ENCODE results near the gene CLIC4. TPM values are rescaled to one million over a fixed set of nuclear protein-coding genes. Genes with fewer than 3 reads are reported as not detected.

Gene CLIC4
- total RNA-seq, 1 experiment from 2014 or later = 262 TPM

DNA sequence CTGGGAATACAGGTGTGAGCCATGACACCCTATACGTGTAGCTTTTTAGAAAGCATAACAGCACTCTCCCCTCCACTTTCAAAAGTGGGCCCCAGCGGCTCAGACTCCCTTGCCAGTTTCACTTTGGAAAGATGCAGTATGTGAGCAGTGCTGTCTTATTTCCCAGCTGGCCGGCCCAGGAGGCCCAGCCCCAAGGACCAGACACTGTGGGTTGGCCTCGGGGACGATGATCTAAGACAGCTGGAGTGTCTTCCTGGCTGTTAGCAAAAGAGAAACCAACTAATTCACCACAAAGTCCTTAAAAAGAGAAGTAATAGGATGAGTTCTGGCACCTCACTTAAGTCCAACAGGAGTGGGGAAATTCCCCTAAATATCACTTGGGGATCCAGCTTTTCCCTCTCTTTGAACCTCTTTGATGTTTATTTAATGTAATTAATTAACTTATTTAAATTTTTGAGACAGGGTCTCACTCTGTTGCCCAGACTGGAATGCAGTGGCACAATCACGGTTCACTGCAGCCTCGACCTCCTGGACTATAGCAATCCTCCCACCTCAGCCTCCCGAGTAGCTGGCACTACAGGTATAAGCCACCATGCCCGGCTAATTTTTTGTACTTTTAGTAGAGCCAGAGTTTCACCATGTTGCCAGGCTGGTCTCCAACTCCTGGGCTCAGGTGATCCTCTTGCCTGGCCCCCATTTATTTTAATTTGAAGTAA is 17.6 kb upstream of the CLIC4 start (continued):
- TF ChIP-seq, protein P1, sequence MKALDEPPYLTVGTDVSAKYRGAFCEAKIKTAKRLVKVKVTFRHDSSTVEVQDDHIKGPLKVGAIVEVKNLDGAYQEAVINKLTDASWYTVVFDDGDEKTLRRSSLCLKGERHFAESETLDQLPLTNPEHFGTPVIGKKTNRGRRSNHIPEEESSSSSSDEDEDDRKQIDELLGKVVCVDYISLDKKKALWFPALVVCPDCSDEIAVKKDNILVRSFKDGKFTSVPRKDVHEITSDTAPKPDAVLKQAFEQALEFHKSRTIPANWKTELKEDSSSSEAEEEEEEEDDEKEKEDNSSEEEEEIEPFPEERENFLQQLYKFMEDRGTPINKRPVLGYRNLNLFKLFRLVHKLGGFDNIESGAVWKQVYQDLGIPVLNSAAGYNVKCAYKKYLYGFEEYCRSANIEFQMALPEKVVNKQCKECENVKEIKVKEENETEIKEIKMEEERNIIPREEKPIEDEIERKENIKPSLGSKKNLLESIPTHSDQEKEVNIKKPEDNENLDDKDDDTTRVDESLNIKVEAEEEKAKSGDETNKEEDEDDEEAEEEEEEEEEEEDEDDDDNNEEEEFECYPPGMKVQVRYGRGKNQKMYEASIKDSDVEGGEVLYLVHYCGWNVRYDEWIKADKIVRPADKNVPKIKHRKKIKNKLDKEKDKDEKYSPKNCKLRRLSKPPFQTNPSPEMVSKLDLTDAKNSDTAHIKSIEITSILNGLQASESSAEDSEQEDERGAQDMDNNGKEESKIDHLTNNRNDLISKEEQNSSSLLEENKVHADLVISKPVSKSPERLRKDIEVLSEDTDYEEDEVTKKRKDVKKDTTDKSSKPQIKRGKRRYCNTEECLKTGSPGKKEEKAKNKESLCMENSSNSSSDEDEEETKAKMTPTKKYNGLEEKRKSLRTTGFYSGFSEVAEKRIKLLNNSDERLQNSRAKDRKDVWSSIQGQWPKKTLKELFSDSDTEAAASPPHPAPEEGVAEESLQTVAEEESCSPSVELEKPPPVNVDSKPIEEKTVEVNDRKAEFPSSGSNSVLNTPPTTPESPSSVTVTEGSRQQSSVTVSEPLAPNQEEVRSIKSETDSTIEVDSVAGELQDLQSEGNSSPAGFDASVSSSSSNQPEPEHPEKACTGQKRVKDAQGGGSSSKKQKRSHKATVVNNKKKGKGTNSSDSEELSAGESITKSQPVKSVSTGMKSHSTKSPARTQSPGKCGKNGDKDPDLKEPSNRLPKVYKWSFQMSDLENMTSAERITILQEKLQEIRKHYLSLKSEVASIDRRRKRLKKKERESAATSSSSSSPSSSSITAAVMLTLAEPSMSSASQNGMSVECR (CRISPR knock-in tag; IDR thresholded peaks at IDR 0.05; ENCODE audit: borderline replicate concordance) = no peak
- TF ChIP-seq SMAD3 (CRISPR knock-in tag; IDR thresholded peaks at IDR 0.05; ENCODE audit: borderline replicate concordance) (no peak), FOXK1 (CRISPR knock-in tag; IDR thresholded peaks at IDR 0.05) (no peak), ZNF396 (CRISPR knock-in tag; IDR thresholded peaks at IDR 0.05; ENCODE audit: borderline replicate concordance) (no peak), GRHL2 (CRISPR knock-in tag; IDR thresholded peaks at IDR 0.05; ENCODE audit: insufficient replicate concordance, severe bottlenecking) (no peak), EMX1 (CRISPR knock-in tag; IDR thresholded peaks at IDR 0.05) (no peak), CBFB (CRISPR knock-in tag; IDR thresholded peaks at IDR 0.05; ENCODE audit: low read depth) (no peak), NR1H2 (CRISPR knock-in tag; IDR thresholded peaks at IDR 0.05) (no peak), ZNF317 (CRISPR knock-in tag; IDR thresholded peaks at IDR 0.05; ENCODE audit: borderline replicate concordance, low read depth) (no peak), MYBL2 (CRISPR knock-in tag; IDR thresholded peaks at IDR 0.05) (no peak), IRF2 (CRISPR knock-in tag; IDR thresholded peaks at IDR 0.05; ENCODE audit: borderline replicate concordance, low read depth) (no peak)
- TF ChIP-seq, protein P2, sequence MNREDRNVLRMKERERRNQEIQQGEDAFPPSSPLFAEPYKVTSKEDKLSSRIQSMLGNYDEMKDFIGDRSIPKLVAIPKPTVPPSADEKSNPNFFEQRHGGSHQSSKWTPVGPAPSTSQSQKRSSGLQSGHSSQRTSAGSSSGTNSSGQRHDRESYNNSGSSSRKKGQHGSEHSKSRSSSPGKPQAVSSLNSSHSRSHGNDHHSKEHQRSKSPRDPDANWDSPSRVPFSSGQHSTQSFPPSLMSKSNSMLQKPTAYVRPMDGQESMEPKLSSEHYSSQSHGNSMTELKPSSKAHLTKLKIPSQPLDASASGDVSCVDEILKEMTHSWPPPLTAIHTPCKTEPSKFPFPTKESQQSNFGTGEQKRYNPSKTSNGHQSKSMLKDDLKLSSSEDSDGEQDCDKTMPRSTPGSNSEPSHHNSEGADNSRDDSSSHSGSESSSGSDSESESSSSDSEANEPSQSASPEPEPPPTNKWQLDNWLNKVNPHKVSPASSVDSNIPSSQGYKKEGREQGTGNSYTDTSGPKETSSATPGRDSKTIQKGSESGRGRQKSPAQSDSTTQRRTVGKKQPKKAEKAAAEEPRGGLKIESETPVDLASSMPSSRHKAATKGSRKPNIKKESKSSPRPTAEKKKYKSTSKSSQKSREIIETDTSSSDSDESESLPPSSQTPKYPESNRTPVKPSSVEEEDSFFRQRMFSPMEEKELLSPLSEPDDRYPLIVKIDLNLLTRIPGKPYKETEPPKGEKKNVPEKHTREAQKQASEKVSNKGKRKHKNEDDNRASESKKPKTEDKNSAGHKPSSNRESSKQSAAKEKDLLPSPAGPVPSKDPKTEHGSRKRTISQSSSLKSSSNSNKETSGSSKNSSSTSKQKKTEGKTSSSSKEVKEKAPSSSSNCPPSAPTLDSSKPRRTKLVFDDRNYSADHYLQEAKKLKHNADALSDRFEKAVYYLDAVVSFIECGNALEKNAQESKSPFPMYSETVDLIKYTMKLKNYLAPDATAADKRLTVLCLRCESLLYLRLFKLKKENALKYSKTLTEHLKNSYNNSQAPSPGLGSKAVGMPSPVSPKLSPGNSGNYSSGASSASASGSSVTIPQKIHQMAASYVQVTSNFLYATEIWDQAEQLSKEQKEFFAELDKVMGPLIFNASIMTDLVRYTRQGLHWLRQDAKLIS (CRISPR knock-in tag; IDR thresholded peaks at IDR 0.05; ENCODE audit: borderline replicate concordance) = no peak
- TF ChIP-seq, protein P3, sequence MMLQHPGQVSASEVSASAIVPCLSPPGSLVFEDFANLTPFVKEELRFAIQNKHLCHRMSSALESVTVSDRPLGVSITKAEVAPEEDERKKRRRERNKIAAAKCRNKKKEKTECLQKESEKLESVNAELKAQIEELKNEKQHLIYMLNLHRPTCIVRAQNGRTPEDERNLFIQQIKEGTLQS (CRISPR knock-in tag; conservative IDR thresholded peaks at IDR 0.05) = no peak

DNA sequence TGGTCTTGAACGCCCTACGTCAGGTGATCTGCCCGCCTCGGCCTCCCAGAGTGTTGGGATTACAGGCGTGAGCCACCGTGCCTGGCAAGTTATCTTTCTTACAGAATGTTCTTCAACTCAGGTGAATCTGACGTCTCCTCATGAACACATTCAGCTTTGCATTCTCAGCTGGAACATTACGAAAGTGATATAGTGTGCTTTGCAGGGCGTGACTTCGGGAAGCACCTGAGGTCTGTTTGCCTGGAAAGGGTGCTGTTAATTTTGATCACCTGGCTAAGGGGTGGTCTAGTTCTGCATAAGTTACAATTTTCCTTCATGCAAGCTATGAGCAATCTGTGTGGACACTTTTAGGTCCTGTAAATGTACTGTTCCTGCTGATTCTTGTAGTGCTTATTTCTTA is 16.3 kb upstream of the CLIC4 start:
- Mint-ChIP-seq H3K27ac (peak overlapping the region; percentile 87), H3K4me1 (peaks cover 52% of the 10 kb centered on the region), H3K9me3 (no peaks in the 10 kb centered on the region), H3K36me3 (no peaks in the 10 kb centered on the region), H3K27me3 (ENCODE audit: low read depth) (no peaks in the 10 kb centered on the region), H3K4me3 (no peak overlapping the region)
- ATAC-seq (no peak), DNase-seq (ENCODE audit: low spot score) (no peak)
- ChIA-PET POLR2A (no interaction called here), CTCF (interaction anchor here (1.0 to 1.4 kb wide), 2 partner anchors 40 to 119 kb away, joined by 3 read pairs; no protein-coding TSS in a partner anchor)
- TF ChIP-seq TEAD4 (CRISPR knock-in tag; IDR thresholded peaks at IDR 0.05) = no peak
- TF ChIP-seq, protein P4, sequence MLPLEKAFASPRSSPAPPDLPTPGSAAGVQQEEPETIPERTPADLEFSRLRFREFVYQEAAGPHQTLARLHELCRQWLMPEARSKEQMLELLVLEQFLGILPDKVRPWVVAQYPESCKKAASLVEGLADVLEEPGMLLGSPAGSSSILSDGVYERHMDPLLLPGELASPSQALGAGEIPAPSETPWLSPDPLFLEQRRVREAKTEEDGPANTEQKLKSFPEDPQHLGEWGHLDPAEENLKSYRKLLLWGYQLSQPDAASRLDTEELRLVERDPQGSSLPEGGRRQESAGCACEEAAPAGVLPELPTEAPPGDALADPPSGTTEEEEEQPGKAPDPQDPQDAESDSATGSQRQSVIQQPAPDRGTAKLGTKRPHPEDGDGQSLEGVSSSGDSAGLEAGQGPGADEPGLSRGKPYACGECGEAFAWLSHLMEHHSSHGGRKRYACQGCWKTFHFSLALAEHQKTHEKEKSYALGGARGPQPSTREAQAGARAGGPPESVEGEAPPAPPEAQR (CRISPR knock-in tag; IDR thresholded peaks at IDR 0.05) = no peak
- no peak for TF ChIP-seq ZNF423 (CRISPR knock-in tag; IDR thresholded peaks at IDR 0.05)
- TF ChIP-seq, protein P5, sequence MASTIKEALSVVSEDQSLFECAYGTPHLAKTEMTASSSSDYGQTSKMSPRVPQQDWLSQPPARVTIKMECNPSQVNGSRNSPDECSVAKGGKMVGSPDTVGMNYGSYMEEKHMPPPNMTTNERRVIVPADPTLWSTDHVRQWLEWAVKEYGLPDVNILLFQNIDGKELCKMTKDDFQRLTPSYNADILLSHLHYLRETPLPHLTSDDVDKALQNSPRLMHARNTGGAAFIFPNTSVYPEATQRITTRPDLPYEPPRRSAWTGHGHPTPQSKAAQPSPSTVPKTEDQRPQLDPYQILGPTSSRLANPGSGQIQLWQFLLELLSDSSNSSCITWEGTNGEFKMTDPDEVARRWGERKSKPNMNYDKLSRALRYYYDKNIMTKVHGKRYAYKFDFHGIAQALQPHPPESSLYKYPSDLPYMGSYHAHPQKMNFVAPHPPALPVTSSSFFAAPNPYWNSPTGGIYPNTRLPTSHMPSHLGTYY (CRISPR knock-in tag; IDR thresholded peaks at IDR 0.05) = no peak
- no peak for TF ChIP-seq NR3C1 (CRISPR knock-in tag; conservative IDR thresholded peaks at IDR 0.05; ENCODE audit: low read depth)
- TF ChIP-seq ZNF138 (CRISPR knock-in tag; conservative IDR thresholded peaks at IDR 0.05) = no peak
- no peak for TF ChIP-seq GRHL2 (CRISPR knock-in tag; IDR thresholded peaks at IDR 0.05; ENCODE audit: insufficient replicate concordance, severe bottlenecking)
- TF ChIP-seq, protein P6, sequence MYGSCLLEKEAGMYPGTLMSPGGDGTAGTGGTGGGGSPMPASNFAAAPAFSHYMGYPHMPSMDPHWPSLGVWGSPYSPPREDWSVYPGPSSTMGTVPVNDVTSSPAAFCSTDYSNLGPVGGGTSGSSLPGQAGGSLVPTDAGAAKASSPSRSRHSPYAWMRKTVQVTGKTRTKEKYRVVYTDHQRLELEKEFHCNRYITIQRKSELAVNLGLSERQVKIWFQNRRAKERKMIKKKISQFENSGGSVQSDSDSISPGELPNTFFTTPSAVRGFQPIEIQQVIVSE (CRISPR knock-in tag; IDR thresholded peaks at IDR 0.05; ENCODE audit: borderline replicate concordance) = no peak
- TF ChIP-seq, protein P7, sequence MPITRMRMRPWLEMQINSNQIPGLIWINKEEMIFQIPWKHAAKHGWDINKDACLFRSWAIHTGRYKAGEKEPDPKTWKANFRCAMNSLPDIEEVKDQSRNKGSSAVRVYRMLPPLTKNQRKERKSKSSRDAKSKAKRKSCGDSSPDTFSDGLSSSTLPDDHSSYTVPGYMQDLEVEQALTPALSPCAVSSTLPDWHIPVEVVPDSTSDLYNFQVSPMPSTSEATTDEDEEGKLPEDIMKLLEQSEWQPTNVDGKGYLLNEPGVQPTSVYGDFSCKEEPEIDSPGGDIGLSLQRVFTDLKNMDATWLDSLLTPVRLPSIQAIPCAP (CRISPR knock-in tag; IDR thresholded peaks at IDR 0.05) = no peak
